Activated T-cell treated with anti-CD3 and anti-CD28 coated beads, Interleukin-2, amount 50 U/mL, for 4 hours (primary cell): ENCODE measurements around the gene ZNG1B. TPM values are rescaled to one million over a fixed set of nuclear protein-coding genes. Genes with fewer than 3 reads are reported as not detected.
"Not testable (repeated sequence)": the region's sequence is repeated elsewhere in the genome, so short reads cannot be mapped to it uniquely, and the experiment has no call there.

Experiments used
- ATAC-seq, 2 donors: fragments of 200-7000 bp; cut with Tn5 transposase; one replicate each; pipeline ENCODE4 v1.10.0; 2021
- DNase-seq: peaks from one replicate; pipeline ENCODE4 v3.0.0-alpha.2; 2020
- H3K27me3 Mint-ChIP-seq: one replicate; pipeline ENCODE4 v1.8.0; 2021; ENCODE audit warnings: low read depth, mixed read lengths
- H3K36me3 Mint-ChIP-seq: one replicate; pipeline ENCODE4 v1.8.0; 2022; ENCODE audit warnings: mixed read lengths; ENCODE audit not compliant: insufficient read depth
- H3K4me1 Mint-ChIP-seq: one replicate; pipeline ENCODE4 v1.8.0; 2021; ENCODE audit warnings: low read depth, mixed read lengths
- H3K4me3 Mint-ChIP-seq: one replicate; pipeline ENCODE4 v1.8.0; 2021; ENCODE audit warnings: mild to moderate bottlenecking, moderate library complexity, mixed read lengths
- H3K9me3 Mint-ChIP-seq: one replicate; pipeline ENCODE4 v1.8.0; 2021; ENCODE audit warnings: mixed read lengths
- total RNA-seq, 3 donors: library from RNA; stranded (reverse); gene quantifications; one replicate each; pipeline ENCODE4 v1.2.1, GENCODE V29; 2021

The ZNG1B gene
- total RNA-seq, 3 donors from 2014 or later, result 45.8 to 50.1 (median 49.2) TPM

- H3K4me3 Mint-ChIP-seq, H3K4me1 Mint-ChIP-seq, H3K9me3 Mint-ChIP-seq, DNase-seq, H3K27me3 Mint-ChIP-seq, H3K36me3 Mint-ChIP-seq, ATAC-seq: not testable (repeated sequence)
These were observed 83.3 kb downstream of the ZNG1B start for GRCh38 chr2:113520837-113521236.

DNA sequence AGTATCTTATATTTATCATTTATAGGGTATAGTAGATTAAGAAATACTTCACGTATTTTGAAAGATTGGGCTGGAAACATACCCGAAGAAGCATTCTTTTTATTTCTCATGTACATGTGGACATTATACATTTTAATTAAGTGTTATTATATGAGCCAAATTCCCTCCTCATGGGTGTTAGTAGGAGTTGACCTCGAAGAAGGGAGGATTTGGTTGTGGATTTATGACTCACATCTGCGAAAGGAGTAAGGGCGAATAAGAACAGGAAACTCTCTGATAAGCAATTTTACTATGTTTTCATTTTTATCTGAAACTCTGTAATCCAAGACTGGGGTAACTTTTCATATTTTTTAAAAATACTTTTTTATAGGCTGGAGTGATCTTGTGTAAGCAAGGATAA lies 84.0 kb downstream of the ZNG1B start:
- not testable (repeated sequence) for H3K36me3 Mint-ChIP-seq, H3K4me3 Mint-ChIP-seq, H3K4me1 Mint-ChIP-seq, H3K9me3 Mint-ChIP-seq, H3K27me3 Mint-ChIP-seq, DNase-seq, ATAC-seq

GRCh38 chr2:113524986-113525385 lies 87.5 kb downstream of the ZNG1B start:
- not testable (repeated sequence) for H3K4me1 Mint-ChIP-seq, ATAC-seq, H3K4me3 Mint-ChIP-seq, DNase-seq, H3K9me3 Mint-ChIP-seq, H3K36me3 Mint-ChIP-seq, H3K27me3 Mint-ChIP-seq

- H3K27me3 Mint-ChIP-seq, H3K4me3 Mint-ChIP-seq, H3K4me1 Mint-ChIP-seq, H3K36me3 Mint-ChIP-seq, H3K9me3 Mint-ChIP-seq, DNase-seq: not testable (repeated sequence)
- peak; percentile 85 to 89 for ATAC-seq
These were observed 90.0 kb downstream of the ZNG1B start for GRCh38 chr2:113527350-113528045.

GRCh38 chr2:113528126-113528525 lies 90.6 kb downstream of the ZNG1B start:
- ATAC-seq, H3K4me3 Mint-ChIP-seq, DNase-seq, H3K9me3 Mint-ChIP-seq, H3K4me1 Mint-ChIP-seq, H3K36me3 Mint-ChIP-seq, H3K27me3 Mint-ChIP-seq: not testable (repeated sequence)

GRCh38 chr2:113528904-113529303 lies 91.4 kb downstream of the ZNG1B start:
- H3K27me3 Mint-ChIP-seq, H3K9me3 Mint-ChIP-seq, ATAC-seq, H3K36me3 Mint-ChIP-seq, DNase-seq, H3K4me1 Mint-ChIP-seq, H3K4me3 Mint-ChIP-seq: not testable (repeated sequence)

DNA sequence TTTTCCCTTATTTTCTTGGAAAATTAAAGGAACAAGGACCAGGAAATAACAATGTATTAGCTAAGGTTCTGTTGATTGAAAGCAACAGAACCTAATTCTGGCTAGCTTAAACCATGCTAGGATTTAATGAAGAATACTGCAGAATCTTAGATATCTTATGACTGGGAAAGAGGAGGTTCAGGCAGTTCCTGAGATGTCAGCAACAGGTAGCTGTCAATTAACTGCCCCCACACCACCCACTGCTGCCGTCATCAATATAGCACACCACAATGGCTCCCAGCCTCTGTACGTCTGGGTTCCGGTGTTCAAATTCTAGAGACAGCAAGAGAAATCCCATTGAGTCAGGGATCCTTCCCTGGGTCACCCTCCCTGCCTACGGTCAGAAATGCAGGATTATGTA lies 95.5 kb downstream of the ZNG1B start:
- H3K27me3 Mint-ChIP-seq, H3K4me3 Mint-ChIP-seq, H3K9me3 Mint-ChIP-seq, H3K4me1 Mint-ChIP-seq, H3K36me3 Mint-ChIP-seq, ATAC-seq, DNase-seq: not testable (repeated sequence)

GRCh38 chr2:113536573-113536972 lies 99.1 kb downstream of the ZNG1B start:
- not testable (repeated sequence) for H3K4me1 Mint-ChIP-seq, DNase-seq, H3K27me3 Mint-ChIP-seq, H3K4me3 Mint-ChIP-seq, H3K9me3 Mint-ChIP-seq, ATAC-seq, H3K36me3 Mint-ChIP-seq

DNA sequence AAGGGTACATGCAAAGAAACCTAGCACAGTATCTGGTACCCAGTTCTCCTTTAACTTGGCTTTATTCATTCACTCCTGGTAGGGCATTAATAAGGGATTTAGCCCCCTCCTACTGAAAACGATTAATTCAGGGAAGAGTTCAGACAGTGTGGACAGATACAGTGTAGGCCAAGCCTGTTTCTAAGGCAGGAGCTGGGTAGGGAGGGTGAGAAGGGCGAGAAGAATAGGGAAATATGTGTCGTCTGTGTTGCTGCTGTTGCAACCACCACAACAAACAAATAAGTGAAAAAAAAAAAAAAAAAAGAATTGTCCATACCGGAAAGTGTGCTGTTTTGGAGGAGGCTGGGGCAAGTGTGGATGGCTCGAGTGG lies 103.3 kb downstream of the ZNG1B start:
- H3K4me1 Mint-ChIP-seq, H3K27me3 Mint-ChIP-seq, ATAC-seq, DNase-seq, H3K36me3 Mint-ChIP-seq, H3K9me3 Mint-ChIP-seq: not testable (repeated sequence)
- H3K4me3 Mint-ChIP-seq, result peak overlapping the region; percentile 79

DNA sequence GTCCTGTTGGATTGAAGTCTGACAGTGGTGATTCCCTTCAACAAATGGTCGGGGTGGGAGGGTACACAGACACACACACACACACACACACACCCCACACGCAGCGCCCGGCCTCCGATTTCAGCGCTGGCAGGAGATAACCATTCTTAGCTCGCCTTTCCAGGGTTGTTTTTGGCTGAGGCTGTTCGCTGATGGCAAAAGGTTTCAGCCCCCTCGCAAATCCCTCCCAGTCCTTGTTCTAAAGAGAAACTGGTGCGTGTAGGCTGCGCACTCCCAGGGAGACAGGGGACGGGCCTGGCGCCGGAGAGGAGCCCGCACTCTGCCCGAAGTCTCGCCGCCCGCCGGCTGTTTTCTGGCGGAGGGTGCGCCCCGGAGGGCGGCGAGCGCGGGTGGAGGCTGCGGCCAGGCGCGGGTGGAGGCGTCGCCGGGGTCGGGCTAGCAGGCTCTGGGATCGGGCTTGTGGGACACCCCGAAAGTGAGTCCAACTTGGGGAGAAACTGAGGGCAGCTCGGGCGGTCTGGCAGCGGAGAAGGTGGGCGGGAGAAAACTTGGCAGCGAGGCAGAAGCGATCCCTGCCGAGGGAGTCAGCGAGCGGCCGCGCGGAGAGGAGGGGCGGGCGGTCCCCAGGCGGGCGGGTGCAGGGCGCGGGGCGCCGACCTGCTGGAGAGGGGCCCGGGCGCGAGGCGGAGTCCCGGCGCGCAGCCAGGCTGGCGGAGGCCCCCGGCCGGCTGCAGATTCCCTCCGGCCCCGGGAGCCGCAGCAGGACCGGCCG lies 103.9 kb downstream of the ZNG1B start:
- H3K36me3 Mint-ChIP-seq, H3K4me1 Mint-ChIP-seq, H3K9me3 Mint-ChIP-seq, H3K27me3 Mint-ChIP-seq: not testable (repeated sequence)
- H3K4me3 Mint-ChIP-seq, result peak overlapping the region; percentile 79
- DNase-seq (peak; percentile 7), ATAC-seq (peak; percentile 76 to 79)

DNA sequence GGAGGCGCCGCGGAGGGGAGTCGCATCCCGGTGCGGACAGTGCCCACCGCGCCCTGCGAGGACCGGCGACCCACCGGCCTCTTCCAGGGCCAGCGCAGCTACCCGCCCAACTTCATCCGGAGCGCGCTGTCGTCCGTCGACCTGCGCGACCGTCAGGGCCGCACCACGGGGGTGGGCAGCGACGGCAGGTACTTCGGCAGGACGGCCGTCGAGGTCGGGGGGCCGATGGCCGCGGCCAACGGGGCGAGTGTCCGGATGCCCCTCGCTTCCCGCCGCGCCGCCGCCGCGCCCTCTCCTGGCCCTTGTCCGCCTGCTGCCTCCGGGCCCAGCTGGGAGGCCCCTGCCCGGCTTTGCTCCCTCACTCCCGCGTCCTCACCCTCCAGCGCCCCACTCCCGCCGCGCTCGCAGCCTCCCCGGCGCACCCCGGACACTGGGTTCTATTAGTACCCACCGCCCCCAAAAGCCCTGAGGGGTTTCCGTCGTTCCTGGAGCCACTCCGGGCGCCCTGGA lies 104.5 kb downstream of the ZNG1B start:
- not testable (repeated sequence) for H3K9me3 Mint-ChIP-seq, H3K4me1 Mint-ChIP-seq, H3K36me3 Mint-ChIP-seq, DNase-seq, H3K27me3 Mint-ChIP-seq
- H3K4me3 Mint-ChIP-seq, result peak overlapping the region; percentile 81
- ATAC-seq, result peak; percentile 39 to 42

DNA sequence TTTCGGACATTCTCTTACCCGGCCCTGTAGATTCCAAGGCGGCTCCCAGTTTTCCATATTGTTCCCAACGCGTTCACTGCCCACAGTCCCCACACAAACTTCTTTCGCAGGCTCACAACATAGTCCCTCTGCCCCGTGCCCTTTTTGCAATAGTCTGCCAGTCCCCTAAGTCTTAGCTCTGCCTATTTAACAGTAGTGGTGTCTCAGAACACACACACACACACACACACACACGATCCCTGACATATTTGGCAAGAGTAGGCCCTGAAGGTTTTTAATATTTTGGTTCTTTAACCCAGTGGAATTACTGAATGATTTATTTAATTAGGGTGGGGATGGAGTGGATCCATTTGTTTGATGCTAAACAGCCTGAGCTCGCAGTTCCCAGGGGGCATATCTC lies 105.0 kb downstream of the ZNG1B start:
- H3K4me1 Mint-ChIP-seq, H3K9me3 Mint-ChIP-seq, DNase-seq, H3K36me3 Mint-ChIP-seq, H3K27me3 Mint-ChIP-seq, ATAC-seq: not testable (repeated sequence)
- peak overlapping the region; percentile 81 for H3K4me3 Mint-ChIP-seq
